Left cardiac atrium (tissue), 4 donors: ENCODE measurements around the gene NR2F6. TPM values are rescaled to one million over a fixed set of nuclear protein-coding genes. Genes with fewer than 3 reads are reported as not detected.
"Not testable (repeated sequence)": the region's sequence is repeated elsewhere in the genome, so short reads cannot be mapped to it uniquely, and the experiment has no call there.

Source experiments
- ATAC-seq, 2 donors: fragments of 200-7000 bp; cut with Tn5 transposase; one replicate each; pipeline ENCODE4 v1.9.1; 2020; ENCODE audit warnings: mild to moderate bottlenecking in 2 of 2, moderate library complexity in 2 of 2
- DNase-seq: peaks from one replicate; pipeline ENCODE4 v3.0.0-alpha.2; 2020
- intact Hi-C, 2 donors: fragments of 100-400 bp; cut with DNase I; formaldehyde crosslinking; loops; one replicate each; pipeline versions ENCODE4 v1.14.1 to v1.15.1; 2022 to 2023
- long read RNA-seq: library from polyadenylated mRNA; unstranded; transcript quantifications from one replicate; pipeline ENCODE4 v2.0.0, GENCODE V29; 2021
- total RNA-seq, 2 donors: library from RNA; stranded (reverse); fragmentation: NEBNext Ultra II Directional; extraction: Animal tissue kit (Norgen Biotek cat#: 25700); gene quantifications; one replicate each; pipeline ENCODE4 v1.2.1, GENCODE V29; 2021
- donor health status: DM: no; HTN: yes; CAD: no.
- donor health status: DM: no; HTN: yes; CAD: no; lungs with severe emphysema.
- donor health status: DM: yes; HTN: yes; CAD: no.
- donor health status: Dilated cardiomyopathy.

NR2F6 gene
- 10 to 100 TPM; 40.5 to 49.9 TPM for total RNA-seq
- long read RNA-seq, transcript NR2F6-201 (4 exons, 2,404 nt), result major isoform, 8 of 19 reads
- long read RNA-seq, partial matches to known transcripts, result 11 of 19 reads
- long read RNA-seq, other reads (novel, unspliced or antisense), result 0 of 19 reads

DNA sequence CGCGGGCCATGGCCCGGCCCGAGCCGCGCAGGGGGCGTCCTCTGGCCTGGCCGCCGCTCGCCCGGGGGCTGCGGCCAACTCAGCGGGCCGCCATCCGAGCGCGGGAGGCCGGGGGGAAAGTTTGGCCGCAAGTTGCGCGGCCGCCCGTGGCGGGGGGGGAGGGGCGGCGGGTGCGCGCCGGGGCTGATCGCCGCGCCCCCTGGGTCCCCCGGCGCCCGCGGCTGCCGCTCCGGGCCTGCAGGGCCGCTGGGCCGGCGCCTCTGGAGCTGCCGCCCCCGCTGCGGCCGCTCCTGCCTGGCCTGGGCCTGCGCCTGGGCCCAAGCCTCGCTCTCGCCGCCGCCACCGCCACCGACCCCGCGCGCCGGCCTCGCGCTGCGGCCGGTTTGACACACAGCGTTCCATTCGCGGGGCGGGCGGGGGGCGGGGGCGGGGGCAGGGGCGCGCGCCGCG lies at the start of gene NR2F6:
Gene NR2F6, minus strand, starts transcription at position 385 of the 450 bp plus-strand sequence. CDS start 699 bp downstream, outside the sequence.
- ATAC-seq (no peak), DNase-seq (no peak)

GRCh38 chr19:17294051-17294891 lies 48.6 kb upstream of the NR2F6 start:
- intact Hi-C loops, result loop anchor here in 1 of 2 donors (5.0 kb wide), 1 partner anchor 93 kb away; no protein-coding TSS in a partner anchor
- DNase-seq, result no peak

More for the DNA sequence above, at the start of gene NR2F6:
- intact Hi-C loops, result no loop called here

GRCh38 chr19:17293605-17294004 lies 47.9 kb upstream of the NR2F6 start:
- DNase-seq, result no peak
- intact Hi-C loops, result loop anchor here in 1 of 2 donors (5.0 kb wide), 1 partner anchor 94 kb away; no protein-coding TSS in a partner anchor

More at GRCh38 chr19:17294051-17294891, 48.6 kb upstream of the NR2F6 start:
- ATAC-seq, result peak in 1 of 2 donors; percentile 10

DNA sequence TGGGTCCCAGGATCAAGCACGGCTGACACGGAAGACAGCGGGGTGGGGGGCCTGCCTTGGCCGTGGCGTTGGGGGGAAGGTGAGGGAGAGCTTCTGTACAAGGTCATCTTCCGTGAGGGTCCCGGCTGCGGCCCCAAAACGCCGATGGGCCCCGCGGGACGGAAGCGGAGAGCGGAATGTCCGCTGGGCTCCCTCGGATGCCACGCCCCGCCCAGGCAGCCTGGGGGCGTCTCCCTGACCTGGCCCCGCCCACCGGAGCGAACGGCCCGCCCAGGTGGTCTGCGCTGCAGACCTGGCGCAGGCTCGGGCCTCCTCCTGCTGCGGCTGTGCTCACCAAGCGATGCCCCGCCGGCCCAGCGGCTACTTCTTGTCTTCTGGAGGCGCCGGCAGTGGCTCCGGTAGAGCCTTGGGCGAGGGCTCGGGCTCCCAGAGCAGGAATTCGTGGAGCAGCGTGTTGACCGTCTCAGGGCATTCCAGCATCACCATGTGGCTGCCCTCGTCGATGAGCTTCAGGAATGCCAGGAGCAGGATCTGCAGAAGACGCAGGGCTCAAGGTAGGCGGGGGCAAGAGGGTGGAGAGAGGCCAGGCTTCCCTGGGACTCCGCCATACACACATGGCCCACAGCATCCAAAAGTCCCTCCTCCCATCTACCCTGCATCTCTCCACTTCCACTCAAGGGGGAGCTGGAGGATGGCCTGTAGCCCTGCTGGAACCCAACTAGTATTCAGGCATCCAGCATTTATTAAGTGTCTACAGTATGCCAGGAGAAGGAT lies 46.8 kb upstream of the NR2F6 start:
- intact Hi-C loops, result loop anchor here in 1 of 2 donors (5.0 kb wide), 1 partner anchor 95 kb away; no protein-coding TSS in a partner anchor
- peak; percentile 75 for DNase-seq
- ATAC-seq, result peak; percentile 94

More at GRCh38 chr19:17293605-17294004, 47.9 kb upstream of the NR2F6 start:
- no peak for ATAC-seq

- ATAC-seq, result peak in 1 of 2 donors; percentile 52
- intact Hi-C loops, result loop anchor here in 1 of 2 donors (10.0 kb wide), 1 partner anchor 85 kb away; no protein-coding TSS in a partner anchor
- peak; percentile 86 for DNase-seq
These were observed 43.8 kb upstream of the NR2F6 start for GRCh38 chr19:17289489-17289888.

DNA sequence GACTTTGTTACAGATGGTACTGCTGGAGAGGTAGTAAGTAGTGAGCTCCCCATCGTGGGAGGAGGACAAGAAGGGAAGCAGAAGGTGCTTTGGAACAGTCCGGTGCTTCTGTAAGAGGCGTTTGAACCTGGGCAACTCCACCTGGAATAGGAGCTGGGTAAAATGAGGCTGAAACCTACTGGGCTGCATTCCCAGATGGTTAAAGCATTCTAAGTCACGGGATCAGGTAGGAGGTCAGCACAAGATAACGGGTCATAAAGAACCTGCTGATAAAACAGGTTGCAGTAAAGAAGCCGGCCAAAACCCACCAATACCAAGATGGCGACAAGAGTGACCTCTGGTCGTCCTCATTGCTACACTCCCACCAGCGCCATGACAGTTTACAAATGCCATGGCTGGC lies 41.0 kb upstream of the NR2F6 start:
- intact Hi-C loops, result loop anchor here in 1 of 2 donors (10.0 kb wide), 1 partner anchor 82 kb away; no protein-coding TSS in a partner anchor
- DNase-seq (no peak), ATAC-seq (no peak)

GRCh38 chr19:17286263-17286662 lies 40.5 kb upstream of the NR2F6 start:
- ATAC-seq (no peak), DNase-seq (no peak)
- intact Hi-C loops, result loop anchor here in 1 of 2 donors (10.0 kb wide), 1 partner anchor 81 kb away; no protein-coding TSS in a partner anchor

DNA sequence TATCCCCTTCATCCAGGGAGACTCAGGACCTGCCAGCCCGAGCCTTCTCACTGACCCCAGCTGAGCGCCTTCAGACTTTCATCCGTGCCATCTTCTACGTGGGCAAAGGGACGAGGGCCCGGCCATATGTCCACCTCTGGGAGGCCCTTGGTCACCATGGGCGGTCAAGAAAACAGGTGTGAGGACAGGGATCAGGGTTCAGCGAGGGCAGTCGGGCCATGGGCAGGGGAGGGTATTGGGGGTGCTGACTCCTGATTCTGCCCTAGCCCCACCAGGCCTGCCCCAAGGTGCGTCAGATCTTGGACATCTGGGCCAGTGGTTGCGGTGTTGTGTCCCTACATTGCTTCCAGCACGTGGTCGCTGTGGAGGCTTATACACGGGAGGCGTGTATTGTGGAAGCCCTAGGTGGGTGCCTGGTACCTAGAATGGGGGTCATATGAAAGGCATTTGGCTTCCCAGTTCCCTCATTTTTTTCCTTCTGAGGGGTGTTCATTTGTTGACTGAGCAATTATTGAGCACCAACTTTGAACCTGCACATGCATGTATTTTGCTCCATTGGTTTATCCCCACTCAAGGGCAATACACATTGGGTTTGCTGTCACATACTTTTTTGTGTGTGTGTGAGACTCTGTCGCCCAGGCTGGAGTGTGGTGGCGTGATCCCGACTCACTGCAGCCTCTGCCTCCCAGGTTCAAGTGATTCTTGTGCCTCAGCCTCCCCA lies 39.9 kb upstream of the NR2F6 start:
- ATAC-seq (no peak), DNase-seq (no peak)
- intact Hi-C loops, result loop anchor here in 1 of 2 donors (10.0 kb wide), 1 partner anchor 81 kb away; no protein-coding TSS in a partner anchor

- DNase-seq (no peak), ATAC-seq (no peak)
- intact Hi-C loops, result loop anchor here in 1 of 2 donors (5.0 to 10.0 kb wide), 2 partner anchors 79 to 216 kb away; no protein-coding TSS in a partner anchor
These were observed 37.8 kb upstream of the NR2F6 start for GRCh38 chr19:17283504-17283996.

GRCh38 chr19:17282488-17283125 lies 36.9 kb upstream of the NR2F6 start:
- DNase-seq (peak; percentile 85), ATAC-seq (peak; percentile 95 to 96)
- intact Hi-C loops, result loop anchor here (1.0 to 10.0 kb wide), 3 partner anchors 78 to 215 kb away; no protein-coding TSS in a partner anchor

- peak; percentile 40 to 56 for ATAC-seq
These were observed 35.9 kb upstream of the NR2F6 start, which contains the start of gene ANKLE1 for GRCh38 chr19:17281391-17282304. Gene ANKLE1, plus strand, starts transcription at chr19:17281901. Its CDS starts 20 bp downstream, at chr19:17281921.

GRCh38 chr19:17279436-17279835 lies 33.7 kb upstream of the NR2F6 start:
- DNase-seq (no peak), ATAC-seq (no peak)
- intact Hi-C loops, result no loop called here

More at GRCh38 chr19:17281391-17282304, 35.9 kb upstream of the NR2F6 start, which contains the start of gene ANKLE1:
- intact Hi-C loops, result loop anchor here (1.0 to 10.0 kb wide), 3 partner anchors 77 to 214 kb away; no protein-coding TSS in a partner anchor
- DNase-seq, result no peak

- DNase-seq (no peak), ATAC-seq (no peak)
- intact Hi-C loops, result no loop called here
These were observed 29.9 kb upstream of the NR2F6 start for GRCh38 chr19:17275441-17276175.

- DNase-seq, intact Hi-C loops, ATAC-seq: not testable (repeated sequence)
These were observed 29.2 kb upstream of the NR2F6 start for GRCh38 chr19:17274892-17275291.

DNA sequence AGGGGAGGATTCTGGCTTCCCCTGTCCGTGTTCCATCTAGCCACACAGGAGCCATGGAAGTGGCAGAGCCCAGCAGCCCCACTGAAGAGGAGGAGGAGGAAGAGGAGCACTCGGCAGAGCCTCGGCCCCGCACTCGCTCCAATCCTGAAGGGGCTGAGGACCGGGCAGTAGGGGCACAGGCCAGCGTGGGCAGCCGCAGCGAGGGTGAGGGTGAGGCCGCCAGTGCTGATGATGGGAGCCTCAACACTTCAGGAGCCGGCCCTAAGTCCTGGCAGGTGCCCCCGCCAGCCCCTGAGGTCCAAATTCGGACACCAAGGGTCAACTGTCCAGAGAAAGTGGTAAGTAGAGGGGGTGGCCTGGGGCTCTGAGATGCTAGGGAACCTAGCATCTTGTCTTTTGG lies 23.0 kb upstream of the NR2F6 start:
- intact Hi-C loops, result no loop called here
- no peak for ATAC-seq
- no peak for DNase-seq
